Measurements from ENCODE around the gene TCF3.

- no peak for TF ChIP-seq CTCF (IDR thresholded peaks at IDR 0.05)
- no peak for TF ChIP-seq POLR2A (IDR thresholded peaks at IDR 0.05)
These were observed 25.9 kb downstream of the TCF3 start for GRCh38 chr19:1626417-1627010.
